CD4-positive, alpha-beta T cell treated with Interleukin-4 for 4 hours (primary cell): ENCODE data around the gene GPC5.
"Not testable (repeated sequence)": the region's sequence is repeated elsewhere in the genome, so short reads cannot be mapped to it uniquely, and the experiment has no call there.

ENCODE experiments used
- DNase-seq: peaks from one replicate; pipeline ENCODE4 v3.0.0-alpha.2; 2020

GPC5 gene

GRCh38 chr13:91726671-91727070 is 328.2 kb downstream of the GPC5 start:
- DNase-seq = no peak

DNA sequence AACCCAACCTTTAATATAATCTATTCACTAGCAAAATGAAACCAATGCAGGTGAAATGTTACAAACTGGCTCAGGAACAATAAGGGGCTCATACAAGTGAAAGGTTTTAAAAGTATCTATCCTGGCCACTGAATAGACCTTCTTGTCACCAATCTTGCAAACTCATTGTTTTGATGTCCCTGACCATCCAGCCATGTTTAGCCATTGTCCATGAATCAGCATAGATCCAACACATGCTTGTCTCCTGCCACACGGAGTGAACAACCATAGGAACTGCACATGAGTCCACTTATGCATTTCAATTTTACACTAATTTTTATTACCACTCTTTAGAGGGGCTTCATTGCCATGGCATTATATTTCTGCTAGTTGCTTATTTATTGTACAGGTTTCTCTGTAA is 331.4 kb downstream of the GPC5 start:
- no peak for DNase-seq

DNA sequence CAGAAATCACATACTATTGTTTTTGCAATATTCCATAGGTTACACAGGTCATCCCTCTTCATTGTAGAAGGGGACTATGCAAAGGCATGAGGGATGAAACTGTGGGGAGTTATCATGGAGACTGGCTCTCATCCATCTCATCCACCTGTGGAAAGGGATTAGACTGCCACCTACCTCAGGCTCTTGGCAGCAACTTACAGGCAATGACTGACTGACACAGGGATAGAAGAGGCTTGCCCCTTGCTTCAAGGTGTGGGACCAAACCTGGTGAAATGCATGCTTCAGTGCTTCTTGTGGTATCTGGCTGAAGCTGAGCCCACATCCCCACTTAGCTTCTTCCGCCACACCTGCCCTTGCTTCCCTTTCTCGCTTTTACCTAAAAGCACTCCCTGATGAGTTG is 341.3 kb downstream of the GPC5 start:
- DNase-seq = no peak

DNA sequence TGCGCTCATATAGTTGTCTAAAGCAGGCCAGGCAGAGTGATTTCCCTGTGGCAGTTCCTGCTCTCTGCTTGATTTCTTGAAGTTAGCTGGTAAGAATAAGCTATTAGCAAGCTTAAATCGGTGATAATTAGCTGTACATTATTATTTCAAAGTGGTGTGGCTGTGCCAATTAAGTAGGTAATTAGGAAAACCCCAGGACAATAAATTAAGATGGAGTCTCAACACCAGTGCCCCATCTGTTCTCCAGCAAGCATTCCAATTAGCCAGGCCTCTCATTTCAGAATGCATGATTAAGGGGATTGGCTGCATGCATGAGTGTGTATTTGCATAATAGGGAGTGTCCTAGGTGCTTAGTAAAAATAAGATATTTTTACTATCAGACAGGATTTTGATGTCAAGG is 342.3 kb downstream of the GPC5 start:
- DNase-seq = no peak

- DNase-seq = no peak
Observed at GRCh38 chr13:91741925-91742324, 343.5 kb downstream of the GPC5 start.

DNA sequence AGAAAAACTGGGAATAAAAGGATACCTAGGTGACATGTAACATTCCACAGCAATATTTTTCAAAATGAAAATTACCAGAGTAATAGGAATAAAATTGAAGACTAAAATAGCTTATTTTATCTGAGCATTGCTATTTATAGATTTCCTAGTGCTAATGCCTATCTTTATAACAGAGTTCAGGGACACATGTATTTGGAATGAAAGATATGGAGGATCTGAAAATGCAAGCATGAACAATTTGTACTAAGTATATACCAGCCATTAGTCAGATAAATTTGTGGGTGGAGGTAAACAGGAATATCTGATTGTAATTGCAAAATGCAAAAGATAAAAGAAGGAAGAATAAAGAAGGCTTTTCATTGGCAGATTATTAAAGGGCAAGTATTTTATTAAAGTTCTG is 345.9 kb downstream of the GPC5 start:
- no peak for DNase-seq

- no peak for DNase-seq
Observed at GRCh38 chr13:91745967-91746366, 347.5 kb downstream of the GPC5 start.

DNA sequence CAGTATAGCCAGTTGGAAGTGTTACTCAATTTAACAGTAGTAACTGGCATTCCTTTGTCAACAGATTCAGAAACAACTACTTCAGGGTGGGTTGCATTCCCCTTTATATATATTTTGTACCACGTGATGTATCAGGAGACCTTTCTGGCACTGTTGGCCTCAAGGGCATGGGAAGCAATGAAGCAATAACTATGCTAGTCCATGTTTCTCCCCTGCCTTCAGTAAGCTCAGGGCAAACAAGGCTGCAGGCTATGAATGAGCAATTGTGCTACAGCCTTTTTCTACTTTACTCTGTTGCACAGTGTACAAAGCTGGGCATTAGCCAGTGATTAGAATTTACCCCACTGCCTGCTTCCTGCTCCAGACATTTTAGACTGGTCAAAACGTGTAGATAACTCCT is 348.8 kb downstream of the GPC5 start:
- no peak for DNase-seq

DNA sequence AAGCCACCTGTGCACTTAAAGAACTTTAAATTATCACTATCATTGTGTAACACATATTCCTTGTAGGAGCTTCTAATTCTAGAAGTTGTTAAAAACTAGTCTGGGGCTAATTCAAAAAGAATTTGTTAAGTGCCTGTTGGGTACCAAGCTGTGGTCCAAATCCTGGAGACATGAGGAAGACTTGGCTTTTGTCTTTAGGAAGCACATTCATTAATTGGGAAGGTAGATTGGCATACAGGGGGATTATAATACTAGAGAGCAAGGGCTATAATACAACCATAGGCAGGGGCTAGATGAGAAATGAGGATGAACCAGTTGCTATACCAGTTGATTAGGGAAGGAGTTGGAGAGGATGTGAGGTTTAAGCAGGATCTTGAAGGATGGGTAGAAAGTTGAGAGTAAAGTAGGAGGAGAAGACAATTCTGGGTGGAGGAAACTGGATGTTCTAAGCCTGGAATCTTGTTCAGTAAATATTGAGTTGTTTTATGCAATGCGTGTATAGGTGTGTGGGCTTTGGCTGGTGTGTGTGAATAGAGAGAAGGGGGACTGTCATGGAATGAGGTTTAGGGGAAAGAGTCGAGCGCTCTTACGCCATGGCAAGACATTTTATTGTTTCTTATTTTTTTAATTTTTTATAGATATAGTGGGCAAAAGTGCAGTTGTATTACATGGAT is 350.1 kb downstream of the GPC5 start:
- DNase-seq = no peak

GRCh38 chr13:91758724-91759123 is 360.3 kb downstream of the GPC5 start:
- no peak for DNase-seq

GRCh38 chr13:91762957-91763356 is 364.5 kb downstream of the GPC5 start:
- DNase-seq = no peak

DNA sequence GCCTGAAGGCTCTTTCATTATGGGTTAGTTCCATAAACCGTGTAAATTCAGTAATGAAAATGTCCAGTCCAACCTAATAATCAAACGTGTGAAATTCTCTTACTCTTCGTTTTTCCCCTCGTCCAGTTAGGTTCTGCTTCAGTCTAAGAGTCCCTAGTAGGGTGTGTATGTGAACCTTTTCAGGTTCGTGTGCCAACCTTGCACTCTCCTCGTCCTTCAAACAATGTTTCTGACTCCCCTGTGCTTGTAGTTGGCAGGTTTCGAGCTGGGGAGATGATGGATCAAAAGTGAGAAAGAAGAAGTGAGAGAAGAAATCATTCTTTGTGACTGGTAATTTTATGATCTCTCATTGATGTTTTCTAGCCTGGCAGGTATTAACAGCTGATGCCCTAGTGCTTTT is 366.1 kb downstream of the GPC5 start:
- DNase-seq = no peak

GRCh38 chr13:91767651-91768050 is 369.2 kb downstream of the GPC5 start:
- DNase-seq = no peak

GRCh38 chr13:91768746-91769145 is 370.3 kb downstream of the GPC5 start:
- DNase-seq = no peak

- DNase-seq = no peak
Observed at GRCh38 chr13:91771229-91771628, 372.8 kb downstream of the GPC5 start.

DNA sequence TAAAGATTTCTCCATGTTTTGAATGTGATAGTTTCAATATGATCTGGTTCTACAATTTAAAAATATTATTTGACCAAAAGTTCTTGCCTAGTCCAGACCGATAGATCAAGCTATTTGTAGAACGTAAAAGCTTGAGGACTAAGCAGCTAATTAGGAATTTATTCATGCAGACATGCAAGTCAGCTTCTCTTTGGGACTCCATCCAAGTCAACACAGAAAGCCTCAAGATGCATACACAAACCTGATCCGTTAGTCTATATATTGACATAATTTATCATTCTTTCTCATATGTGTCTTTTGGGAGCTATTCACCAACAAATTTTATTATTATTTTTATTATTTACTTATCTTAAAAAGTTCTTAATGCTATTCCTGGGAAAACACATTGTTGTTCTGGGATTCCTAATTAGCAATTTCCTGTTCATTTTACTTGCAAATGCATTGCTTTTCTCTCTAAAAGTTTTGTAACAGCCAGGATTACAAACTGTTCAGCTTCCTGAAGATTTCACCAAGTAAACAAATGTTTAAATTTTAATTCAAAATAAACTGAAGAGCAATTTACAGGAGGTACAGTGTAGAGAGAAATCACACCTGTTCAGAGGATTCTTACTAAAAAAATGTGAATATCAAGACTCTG is 375.3 kb downstream of the GPC5 start:
- DNase-seq = no peak

GRCh38 chr13:91774397-91774796 is 376.0 kb downstream of the GPC5 start:
- no peak for DNase-seq

GRCh38 chr13:91776611-91777193 is 378.3 kb downstream of the GPC5 start:
- DNase-seq = no peak

DNA sequence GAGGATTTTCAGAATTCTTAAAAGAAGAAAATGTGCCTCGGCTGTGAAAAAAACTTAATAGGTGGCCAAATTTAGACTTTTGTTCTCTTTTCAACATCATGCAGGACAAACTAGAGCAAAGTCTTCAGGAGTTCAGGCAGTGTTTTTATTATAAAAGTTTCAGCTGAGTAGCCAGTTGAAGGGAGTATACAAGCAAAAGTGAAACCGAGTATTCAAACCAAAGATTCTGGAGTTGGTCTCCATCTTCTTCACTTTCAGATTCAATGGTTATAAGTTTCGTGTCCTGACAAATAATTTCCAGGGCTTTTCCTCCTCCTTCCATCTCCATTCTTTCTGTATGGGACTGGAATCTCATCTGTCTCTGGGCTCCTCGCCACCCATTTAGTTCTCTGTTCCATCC is 379.7 kb downstream of the GPC5 start:
- DNase-seq = no peak

DNA sequence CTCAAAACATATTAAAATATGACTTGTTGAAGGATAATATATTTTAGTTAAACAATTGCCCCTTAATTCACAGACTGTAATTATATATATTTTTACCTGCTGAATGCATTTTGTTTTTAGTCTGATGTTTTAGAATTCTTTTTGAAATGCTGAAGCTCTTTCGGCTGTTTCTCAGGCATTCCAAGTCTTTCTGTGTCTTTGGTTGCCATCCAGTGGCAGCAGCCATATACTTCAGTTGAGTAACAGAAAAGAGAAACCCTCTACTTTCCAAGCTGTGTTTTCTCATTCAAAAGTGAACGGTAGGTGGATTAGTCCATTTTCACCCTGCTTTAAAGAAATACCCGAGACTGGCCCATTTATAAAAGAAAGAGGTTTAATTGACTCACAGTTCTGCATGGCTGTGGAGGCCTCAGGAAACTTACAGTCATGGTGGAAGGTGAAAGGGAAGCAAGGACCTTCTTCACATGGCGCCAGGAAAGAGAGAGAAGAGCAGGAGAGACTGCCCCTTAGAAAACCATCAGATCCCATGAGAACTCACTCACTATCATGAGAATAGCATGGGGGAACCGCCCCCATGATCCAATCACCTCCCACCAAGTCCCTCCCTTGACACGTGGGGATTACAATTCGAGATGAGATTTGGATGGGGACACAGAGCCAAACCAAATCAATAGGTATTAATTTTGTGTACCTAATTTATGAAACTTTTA is 383.7 kb downstream of the GPC5 start:
- DNase-seq = not testable (repeated sequence)

DNA sequence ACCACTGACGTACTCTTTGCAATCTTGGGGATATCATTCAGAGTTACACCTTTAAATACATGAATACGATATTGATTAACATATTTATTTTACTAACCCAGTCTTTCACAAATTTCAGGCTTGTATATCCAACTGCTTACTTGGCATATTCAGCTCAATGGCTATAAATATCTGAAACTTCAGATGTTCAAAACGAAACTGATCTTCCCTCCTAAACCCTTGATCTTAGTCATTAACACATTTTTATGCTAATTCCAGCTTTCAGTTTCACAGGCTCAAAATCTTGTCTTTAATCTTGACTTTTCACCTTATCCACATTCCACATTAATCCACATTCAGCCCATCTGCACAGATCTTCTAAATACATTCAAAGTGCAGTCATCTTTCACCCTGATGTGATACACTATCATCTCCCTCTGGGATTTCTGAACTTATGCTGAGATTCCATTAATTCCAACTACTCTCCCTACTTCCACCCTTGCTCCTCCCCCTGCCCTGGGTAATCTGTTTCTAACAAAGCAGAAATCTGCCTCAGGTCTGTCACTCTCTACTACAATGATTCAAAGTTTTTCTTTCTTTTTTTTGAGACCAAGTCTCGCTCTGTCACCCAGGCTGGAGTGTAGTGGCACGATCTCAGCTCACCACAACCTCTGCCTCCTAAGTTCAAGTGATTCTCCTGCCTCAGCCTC is 387.2 kb downstream of the GPC5 start:
- no peak for DNase-seq

- no peak for DNase-seq
Observed at GRCh38 chr13:91792054-91792453, 393.6 kb downstream of the GPC5 start.

- no peak for DNase-seq
Observed at GRCh38 chr13:91797567-91797966, 399.1 kb downstream of the GPC5 start.
